ENCODE measurements around the gene STX8.

The STX8 gene

GRCh38 chr17:9220398-9221146 is 355.0 kb downstream of the STX8 start:
- WGBS = 87% methylated on average over 20 of the region's 23 CpGs

GRCh38 chr17:9219631-9220397 is 355.8 kb downstream of the STX8 start:
- H2BK5ac ChIP-seq (ENCODE audit: low read depth, low read length, poor library complexity, severe bottlenecking) = no peak overlapping the region
- H2BK120ac ChIP-seq (ENCODE audit: low read depth, low read length) = no peak overlapping the region
- no peak for DNase-seq
- H3K79me1 ChIP-seq (replicated peaks; ENCODE audit: low read length, poor library complexity, severe bottlenecking) = no peaks in the 10 kb centered on the region
- peaks cover 17% of the 10 kb centered on the region for H3K9me3 ChIP-seq (ENCODE audit: control insufficient read depth, low read length)
- H3K14ac ChIP-seq (ENCODE audit: low read length in 2 of 2) = no peak overlapping the region
- H3K18ac ChIP-seq (ENCODE audit: low read depth in 1 of 2, low read length in 2 of 2) = no peak overlapping the region
- no peak overlapping the region for H3K9ac ChIP-seq (ENCODE audit: low read length)
- H3K36me3 ChIP-seq (ENCODE audit: control insufficient read depth in 1 of 2, insufficient read depth in 2 of 2, low read depth in 1 of 2, low read length in 2 of 2) = no peaks in the 10 kb centered on the region
- H2BK12ac ChIP-seq (ENCODE audit: low read length in 2 of 2) = no peak overlapping the region
- H3K4ac ChIP-seq (ENCODE audit: low read depth in 1 of 2, low read length in 2 of 2) = no peak overlapping the region
- no peaks in the 10 kb centered on the region for H3K4me1 ChIP-seq (ENCODE audit: control insufficient read depth, insufficient read depth, low read depth, low read length)
- H4K91ac ChIP-seq (ENCODE audit: low read length) = no peak overlapping the region
- 90% methylated on average over 13 of the region's 13 CpGs for WGBS
- no peak overlapping the region for H3K23ac ChIP-seq (ENCODE audit: low read length in 2 of 2)
- H3K4me2 ChIP-seq (ENCODE audit: low read length, poor library complexity, severe bottlenecking) = no peak overlapping the region
- no peak overlapping the region for H3K27ac ChIP-seq (ENCODE audit: low read length, poor library complexity, severe bottlenecking)
- no peak overlapping the region for H2AFZ ChIP-seq (ENCODE audit: low read depth, low read length)
- no peak overlapping the region for H2BK15ac ChIP-seq (ENCODE audit: low read depth, poor library complexity, severe bottlenecking)
- H4K8ac ChIP-seq (ENCODE audit: low read length) = no peak overlapping the region
- no peak overlapping the region for H2AK5ac ChIP-seq (ENCODE audit: low read length, severe bottlenecking)
- H3K4me3 ChIP-seq (ENCODE audit: insufficient read depth in 1 of 2, low read depth in 1 of 2, low read length in 2 of 2) = no peak overlapping the region
- H3K27me3 ChIP-seq (ENCODE audit: control insufficient read depth in 1 of 2, insufficient read depth in 1 of 2, low read length in 2 of 2) = no peaks in the 10 kb centered on the region

More at GRCh38 chr17:9220398-9221146, 355.0 kb downstream of the STX8 start:
- H3K79me1 ChIP-seq (replicated peaks; ENCODE audit: low read length, poor library complexity, severe bottlenecking) = no peaks in the 10 kb centered on the region
- H2BK5ac ChIP-seq (ENCODE audit: low read depth, low read length, poor library complexity, severe bottlenecking) = no peak overlapping the region
- no peaks in the 10 kb centered on the region for H3K4me1 ChIP-seq (ENCODE audit: control insufficient read depth, insufficient read depth, low read depth, low read length)
- no peak overlapping the region for H2BK15ac ChIP-seq (ENCODE audit: low read depth, poor library complexity, severe bottlenecking)
- no peak overlapping the region for H3K18ac ChIP-seq (ENCODE audit: low read depth in 1 of 2, low read length in 2 of 2)
- no peak overlapping the region for H4K91ac ChIP-seq (ENCODE audit: low read length)
- no peak overlapping the region for H2AFZ ChIP-seq (ENCODE audit: low read depth, low read length)
- no peak overlapping the region for H3K4me2 ChIP-seq (ENCODE audit: low read length, poor library complexity, severe bottlenecking)
- no peaks in the 10 kb centered on the region for H3K27me3 ChIP-seq (ENCODE audit: control insufficient read depth in 1 of 2, insufficient read depth in 1 of 2, low read length in 2 of 2)
- H3K36me3 ChIP-seq (ENCODE audit: control insufficient read depth in 1 of 2, insufficient read depth in 2 of 2, low read depth in 1 of 2, low read length in 2 of 2) = no peaks in the 10 kb centered on the region
- no peak overlapping the region for H3K9ac ChIP-seq (ENCODE audit: low read length)
- no peak overlapping the region for H3K14ac ChIP-seq (ENCODE audit: low read length in 2 of 2)
- H2BK12ac ChIP-seq (ENCODE audit: low read length in 2 of 2) = no peak overlapping the region
- H3K4ac ChIP-seq (ENCODE audit: low read depth in 1 of 2, low read length in 2 of 2) = no peak overlapping the region
- H3K9me3 ChIP-seq (ENCODE audit: control insufficient read depth, low read length) = peaks cover 10% of the 10 kb centered on the region
- H3K27ac ChIP-seq (ENCODE audit: low read length, poor library complexity, severe bottlenecking) = no peak overlapping the region
- no peak for DNase-seq
- H2AK5ac ChIP-seq (ENCODE audit: low read length, severe bottlenecking) = no peak overlapping the region
- H2BK120ac ChIP-seq (ENCODE audit: low read depth, low read length) = no peak overlapping the region
- no peak overlapping the region for H3K23ac ChIP-seq (ENCODE audit: low read length in 2 of 2)
- H4K8ac ChIP-seq (ENCODE audit: low read length) = no peak overlapping the region
- H3K4me3 ChIP-seq (ENCODE audit: insufficient read depth in 1 of 2, low read depth in 1 of 2, low read length in 2 of 2) = no peak overlapping the region

- H3K23ac ChIP-seq (ENCODE audit: low read length in 2 of 2) = no peak overlapping the region
- no peaks in the 10 kb centered on the region for H3K36me3 ChIP-seq (ENCODE audit: control insufficient read depth in 1 of 2, insufficient read depth in 2 of 2, low read depth in 1 of 2, low read length in 2 of 2)
- H3K4me3 ChIP-seq (ENCODE audit: insufficient read depth in 1 of 2, low read depth in 1 of 2, low read length in 2 of 2) = no peak overlapping the region
- no peak overlapping the region for H2AFZ ChIP-seq (ENCODE audit: low read depth, low read length)
- DNase-seq = no peak
- no peak overlapping the region for H4K91ac ChIP-seq (ENCODE audit: low read length)
- no peak overlapping the region for H3K18ac ChIP-seq (ENCODE audit: low read depth in 1 of 2, low read length in 2 of 2)
- no peak overlapping the region for H2AK5ac ChIP-seq (ENCODE audit: low read length, severe bottlenecking)
- no peaks in the 10 kb centered on the region for H3K4me1 ChIP-seq (ENCODE audit: control insufficient read depth, insufficient read depth, low read depth, low read length)
- no peak overlapping the region for H4K8ac ChIP-seq (ENCODE audit: low read length)
- no peak overlapping the region for H3K4me2 ChIP-seq (ENCODE audit: low read length, poor library complexity, severe bottlenecking)
- H3K4ac ChIP-seq (ENCODE audit: low read depth in 1 of 2, low read length in 2 of 2) = no peak overlapping the region
- H3K14ac ChIP-seq (ENCODE audit: low read length in 2 of 2) = no peak overlapping the region
- H2BK15ac ChIP-seq (ENCODE audit: low read depth, poor library complexity, severe bottlenecking) = no peak overlapping the region
- H2BK12ac ChIP-seq (ENCODE audit: low read length in 2 of 2) = no peak overlapping the region
- no peak overlapping the region for H3K27ac ChIP-seq (ENCODE audit: low read length, poor library complexity, severe bottlenecking)
- H3K9ac ChIP-seq (ENCODE audit: low read length) = no peak overlapping the region
- no peaks in the 10 kb centered on the region for H3K79me1 ChIP-seq (replicated peaks; ENCODE audit: low read length, poor library complexity, severe bottlenecking)
- H2BK5ac ChIP-seq (ENCODE audit: low read depth, low read length, poor library complexity, severe bottlenecking) = no peak overlapping the region
- H3K9me3 ChIP-seq (ENCODE audit: control insufficient read depth, low read length) = peaks cover 19% of the 10 kb centered on the region
- no peak overlapping the region for H2BK120ac ChIP-seq (ENCODE audit: low read depth, low read length)
- H3K27me3 ChIP-seq (ENCODE audit: control insufficient read depth in 1 of 2, insufficient read depth in 1 of 2, low read length in 2 of 2) = no peaks in the 10 kb centered on the region
- WGBS = 94% methylated on average over 15 of the region's 15 CpGs
Measured at GRCh38 chr17:9218911-9219310, 356.7 kb downstream of the STX8 start.

GRCh38 chr17:9218064-9218635 is 357.5 kb downstream of the STX8 start:
- Histone ChIP-seq H3K4me1 (ENCODE audit: control insufficient read depth, insufficient read depth, low read depth, low read length) (no peaks in the 10 kb centered on the region), H3K9me3 (ENCODE audit: control insufficient read depth, low read length) (peaks cover 19% of the 10 kb centered on the region), H2BK15ac (ENCODE audit: low read depth, poor library complexity, severe bottlenecking) (no peak overlapping the region), H2BK12ac (ENCODE audit: low read length in 2 of 2) (no peak overlapping the region), H2AFZ (ENCODE audit: low read depth, low read length) (no peak overlapping the region), H3K27ac (ENCODE audit: low read length, poor library complexity, severe bottlenecking) (no peak overlapping the region), H3K18ac (ENCODE audit: low read depth in 1 of 2, low read length in 2 of 2) (no peak overlapping the region), H3K4ac (ENCODE audit: low read depth in 1 of 2, low read length in 2 of 2) (no peak overlapping the region), H3K14ac (ENCODE audit: low read length in 2 of 2) (no peak overlapping the region), H3K4me3 (ENCODE audit: insufficient read depth in 1 of 2, low read depth in 1 of 2, low read length in 2 of 2) (no peak overlapping the region), H2BK5ac (ENCODE audit: low read depth, low read length, poor library complexity, severe bottlenecking) (no peak overlapping the region), H3K27me3 (ENCODE audit: control insufficient read depth in 1 of 2, insufficient read depth in 1 of 2, low read length in 2 of 2) (no peaks in the 10 kb centered on the region), H3K79me1 (replicated peaks; ENCODE audit: low read length, poor library complexity, severe bottlenecking) (no peaks in the 10 kb centered on the region), H3K23ac (ENCODE audit: low read length in 2 of 2) (no peak overlapping the region), H4K8ac (ENCODE audit: low read length) (no peak overlapping the region), H3K36me3 (ENCODE audit: control insufficient read depth in 1 of 2, insufficient read depth in 2 of 2, low read depth in 1 of 2, low read length in 2 of 2) (no peaks in the 10 kb centered on the region), H2BK120ac (ENCODE audit: low read depth, low read length) (no peak overlapping the region), H2AK5ac (ENCODE audit: low read length, severe bottlenecking) (no peak overlapping the region), H3K9ac (ENCODE audit: low read length) (no peak overlapping the region), H4K91ac (ENCODE audit: low read length) (no peak overlapping the region), H3K4me2 (ENCODE audit: low read length, poor library complexity, severe bottlenecking) (no peak overlapping the region)
- no peak for DNase-seq
- 78% methylated on average over 8 of the region's 8 CpGs for WGBS

Measured in mesenchymal stem cell (in vitro differentiated cells and primary cell).